Stimulated activated CD4-positive, alpha-beta T cell treated with anti-CD3 and anti-CD28 coated beads, Interleukin-4, amount 100 ng/mL, for 24 hours (primary cell): Measurements from ENCODE around the gene STK32C.
"Not testable (repeated sequence)": the region's sequence is repeated elsewhere in the genome, so short reads cannot be mapped to it uniquely, and the experiment has no call there.

Experiments used
- DNase-seq: peaks from one replicate; pipeline ENCODE4 v3.0.0-alpha.2; 2020

The STK32C gene

DNA sequence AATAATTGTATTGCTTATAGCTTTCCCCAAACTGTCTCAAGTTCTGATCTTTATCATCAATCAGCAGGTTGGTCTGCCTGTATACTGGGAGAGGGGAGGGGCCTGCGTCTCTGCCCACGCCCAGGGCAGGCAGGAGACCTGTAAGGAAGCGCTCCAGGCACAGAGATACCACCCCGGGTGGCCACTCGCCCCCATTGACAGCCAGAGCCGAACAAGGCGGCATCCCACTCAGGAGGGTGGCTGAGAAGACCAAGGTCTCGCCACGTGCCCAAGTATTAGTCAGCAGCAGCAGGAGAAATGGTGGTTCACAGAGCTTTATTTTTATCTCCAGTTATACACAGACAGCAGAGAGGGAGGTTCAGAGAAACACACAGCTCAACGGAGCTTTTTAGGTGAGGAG lies 7.2 kb downstream of the STK32C start:
- DNase-seq, result no peak

DNA sequence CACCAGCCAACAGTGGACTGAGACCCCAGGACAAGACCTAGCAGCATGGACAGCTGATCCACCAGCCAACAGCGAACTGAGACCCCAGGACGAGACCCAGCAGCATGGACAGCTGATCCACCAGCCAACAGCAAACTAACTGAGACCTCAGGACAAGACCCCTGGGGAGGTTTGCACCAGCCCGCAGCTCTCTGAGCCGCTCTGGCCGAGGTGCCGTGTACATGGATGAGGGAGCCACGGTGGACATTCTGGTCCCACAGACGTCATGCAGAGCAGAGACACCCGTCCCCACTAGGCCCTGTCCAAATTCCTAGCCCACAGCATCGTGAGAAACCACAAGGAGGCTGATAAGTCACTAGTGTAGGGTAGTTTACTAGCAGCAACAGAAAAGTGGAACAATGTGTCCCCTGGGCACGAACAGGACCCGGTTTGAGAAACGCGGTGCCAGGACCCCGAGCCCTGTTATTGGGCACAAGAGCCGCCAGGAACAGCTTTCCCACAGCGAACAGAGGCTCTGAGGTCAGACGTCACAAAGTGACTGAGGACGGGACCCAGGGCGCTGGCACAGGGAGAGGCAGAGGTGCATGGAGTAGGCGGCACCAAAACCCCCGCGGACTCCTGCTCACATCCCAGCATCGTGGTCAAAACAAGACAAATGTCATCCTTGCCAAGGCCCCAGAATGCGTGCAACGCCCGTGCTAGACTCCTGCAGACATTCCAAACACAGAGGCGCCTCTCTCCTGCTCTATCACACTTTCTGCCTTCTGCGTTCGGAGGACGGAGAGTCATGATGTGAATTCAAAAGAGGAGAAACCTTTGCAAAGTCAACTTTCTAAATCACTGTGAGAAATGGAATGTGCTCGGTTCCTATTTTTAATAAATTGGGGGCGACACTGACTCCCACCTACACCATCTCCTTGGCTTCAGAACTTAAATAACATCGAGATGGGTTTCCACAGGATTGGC lies 8.1 kb downstream of the STK32C start:
- DNase-seq, result no peak

DNA sequence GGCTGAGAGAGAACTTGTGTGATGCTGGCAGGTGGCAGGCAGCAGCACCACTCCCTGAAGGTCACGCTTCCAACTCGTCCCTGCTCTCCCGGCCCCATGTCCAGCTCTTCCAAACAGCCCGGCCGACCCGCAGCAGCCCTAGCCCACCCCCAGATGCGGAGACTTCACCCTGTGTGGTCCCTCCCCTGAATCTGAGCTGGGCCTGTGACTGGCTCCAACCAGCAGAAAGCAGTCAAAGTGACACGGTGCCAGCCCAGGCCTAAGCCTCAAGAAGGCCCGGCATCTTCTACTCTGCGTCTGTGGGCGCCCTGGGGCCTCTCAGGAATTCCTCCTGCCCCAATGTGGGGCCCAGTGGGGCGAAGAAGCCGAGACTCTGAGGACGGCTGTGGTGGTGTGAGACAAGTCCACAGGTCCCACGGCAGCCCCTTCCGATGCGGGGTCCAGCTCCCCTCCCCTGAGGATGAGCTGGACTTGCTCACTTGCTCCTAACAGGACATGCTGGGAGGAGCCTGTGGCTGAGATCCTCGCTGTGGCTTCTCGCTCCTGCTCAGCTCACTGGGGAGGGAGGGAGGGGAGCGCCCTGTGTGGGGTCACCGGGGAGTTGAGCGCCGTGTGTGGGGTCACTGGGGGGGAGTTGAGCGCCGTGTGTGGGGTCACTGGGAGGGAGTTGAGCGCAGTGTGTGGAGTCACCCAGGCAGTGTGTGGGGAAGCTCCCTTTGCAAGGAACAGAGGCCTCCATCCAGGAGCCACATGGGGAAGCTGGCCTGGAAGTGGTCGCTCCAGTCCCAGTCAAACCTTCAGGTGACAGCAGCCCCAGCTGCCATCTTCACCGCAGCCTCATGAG lies 9.5 kb downstream of the STK32C start:
- no peak for DNase-seq

DNA sequence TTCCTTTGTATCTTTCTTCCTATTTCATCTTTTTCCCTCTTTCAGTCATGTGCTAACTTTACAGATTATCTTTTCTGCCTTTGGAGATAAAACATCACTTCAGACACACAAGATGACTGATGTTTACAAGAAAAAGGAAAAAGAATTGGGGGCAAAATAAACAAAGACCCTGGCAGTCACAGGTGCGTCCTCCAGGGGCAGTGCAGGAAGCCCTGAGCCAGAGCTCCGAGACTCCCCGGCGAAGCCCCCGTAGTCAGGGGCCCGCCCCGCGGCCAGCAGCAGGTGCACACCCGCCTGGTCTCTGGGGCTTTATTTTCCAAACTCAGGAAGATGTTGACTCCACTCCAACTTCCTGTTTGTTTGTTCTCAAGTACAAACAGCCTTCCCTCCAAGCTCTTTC lies 10.2 kb downstream of the STK32C start:
- DNase-seq, result no peak

DNA sequence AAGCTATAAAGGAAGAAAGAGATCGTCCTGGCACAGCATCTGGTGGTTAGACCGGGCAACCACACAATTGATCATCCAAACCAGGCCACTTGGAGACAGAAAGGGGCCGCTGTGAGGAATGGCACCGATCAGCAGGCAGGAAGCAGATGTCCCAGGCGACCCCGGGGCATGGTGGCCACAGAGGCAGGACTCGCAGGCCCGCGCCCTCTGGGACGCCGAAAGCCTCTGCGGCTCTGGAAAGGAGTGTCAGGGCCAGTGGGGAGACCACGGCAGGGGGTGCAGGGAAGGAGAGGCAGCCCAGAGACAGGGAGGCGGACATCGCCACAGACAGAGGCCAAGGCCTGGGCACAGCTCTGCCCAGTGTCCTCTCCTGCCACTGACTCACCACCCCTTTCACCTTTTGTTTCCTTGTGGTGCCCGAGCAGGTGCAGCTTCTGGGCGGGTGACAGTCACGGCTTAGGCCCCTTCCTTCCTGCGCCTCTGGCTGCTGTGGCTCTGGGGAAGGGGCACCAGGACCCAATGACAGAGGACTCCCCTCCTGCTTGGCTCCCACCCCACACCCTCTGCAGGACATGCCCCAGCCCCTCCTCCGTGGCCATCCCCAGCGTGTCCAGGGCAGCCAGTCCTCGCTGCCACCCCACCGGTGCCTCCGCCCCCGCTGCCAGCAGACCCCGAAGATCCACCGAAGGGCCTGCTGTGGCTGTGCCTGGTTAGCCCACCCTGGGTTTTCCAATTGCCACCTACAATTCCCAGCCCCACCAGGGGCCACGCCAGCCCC lies 10.9 kb downstream of the STK32C start:
- no peak for DNase-seq

DNA sequence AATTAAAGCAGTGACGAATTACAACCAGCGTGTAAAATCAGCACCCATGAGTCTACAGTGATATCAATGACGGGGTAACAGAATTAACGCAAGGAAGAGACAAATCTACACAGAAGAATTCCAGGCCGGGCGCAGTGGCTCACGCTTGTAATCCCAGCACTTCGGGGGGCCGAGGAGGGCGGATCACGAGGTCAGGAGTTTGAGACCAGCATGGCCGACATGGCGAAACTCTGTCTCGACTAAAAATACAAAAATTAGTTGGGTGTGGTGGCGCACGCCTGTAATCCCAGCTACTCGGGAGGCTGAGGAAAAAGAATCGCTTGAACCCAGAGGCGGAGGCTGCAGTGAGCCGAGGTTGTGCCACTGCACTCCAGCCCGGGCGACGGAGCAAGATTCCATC lies 12.3 kb downstream of the STK32C start:
- DNase-seq, result not testable (repeated sequence)

DNA sequence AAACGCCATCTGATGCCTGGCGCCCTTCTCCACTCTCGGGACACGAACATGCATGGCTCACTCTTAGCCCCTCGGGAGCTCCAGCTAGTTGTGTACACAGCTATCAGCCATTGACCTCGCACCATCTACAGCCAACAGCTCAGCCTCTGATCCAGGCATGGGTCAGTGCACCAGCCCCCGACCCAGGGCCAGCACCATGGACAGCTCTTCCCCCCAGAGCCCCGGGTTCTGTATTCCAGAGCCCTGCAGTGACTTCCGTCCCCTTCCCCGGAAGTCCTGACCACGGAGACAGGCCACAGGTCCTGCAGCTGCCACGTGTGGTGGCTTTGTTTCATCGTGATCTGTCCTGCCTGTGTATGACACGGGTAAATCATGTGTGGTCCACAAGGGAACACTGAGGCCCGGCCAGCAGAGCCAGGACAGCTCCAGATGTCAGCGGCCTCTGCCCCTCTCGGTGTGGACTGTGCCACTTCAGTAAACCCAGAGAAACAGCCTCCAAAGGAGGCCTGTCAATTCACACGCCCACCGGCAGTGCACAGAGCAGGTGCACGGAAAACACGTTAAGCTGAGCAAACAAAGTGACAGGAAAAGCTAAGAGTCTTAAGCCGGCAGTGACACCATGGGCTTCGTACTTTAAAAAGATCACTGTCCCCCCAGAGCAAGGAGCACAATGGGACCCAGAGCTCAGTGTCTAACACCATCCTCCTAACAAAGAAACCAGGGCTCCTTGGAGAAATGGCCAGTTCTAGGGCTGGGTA lies 13.0 kb downstream of the STK32C start:
- DNase-seq, result no peak

DNA sequence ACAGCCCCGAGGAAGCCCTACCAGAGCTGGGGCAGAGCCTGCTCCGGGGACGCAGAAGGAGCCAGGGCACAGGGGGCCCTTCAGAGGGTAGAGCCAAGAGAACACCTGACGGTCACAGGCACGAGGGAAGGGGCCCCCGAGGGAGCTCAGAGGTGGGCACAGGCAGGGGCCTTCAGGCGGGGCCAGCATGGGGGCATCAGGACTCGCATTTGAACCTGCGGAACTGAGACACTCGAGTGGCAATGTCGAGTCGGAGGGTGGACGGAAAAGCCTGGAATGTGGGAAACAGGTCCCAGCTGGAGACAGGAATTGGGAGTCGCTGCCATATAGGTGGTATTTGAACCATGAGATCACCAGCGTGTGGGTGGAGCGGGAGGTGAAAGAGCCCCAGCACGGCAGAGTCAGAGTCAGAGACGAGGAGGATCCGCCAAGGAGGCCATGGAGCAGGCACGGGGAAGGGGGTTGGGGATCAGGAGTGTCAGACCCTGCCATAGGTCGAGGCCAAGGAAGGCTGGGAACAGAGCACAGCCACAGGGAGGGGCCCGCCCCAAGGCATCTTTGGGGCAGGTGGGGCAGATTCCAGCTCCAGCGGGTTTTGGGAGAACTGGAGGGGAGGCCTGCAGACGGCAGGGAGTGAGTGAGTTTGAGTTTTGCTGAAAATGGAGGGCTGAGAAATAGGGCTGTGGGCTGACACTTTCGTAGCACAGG lies 13.8 kb downstream of the STK32C start:
- DNase-seq, result no peak

DNA sequence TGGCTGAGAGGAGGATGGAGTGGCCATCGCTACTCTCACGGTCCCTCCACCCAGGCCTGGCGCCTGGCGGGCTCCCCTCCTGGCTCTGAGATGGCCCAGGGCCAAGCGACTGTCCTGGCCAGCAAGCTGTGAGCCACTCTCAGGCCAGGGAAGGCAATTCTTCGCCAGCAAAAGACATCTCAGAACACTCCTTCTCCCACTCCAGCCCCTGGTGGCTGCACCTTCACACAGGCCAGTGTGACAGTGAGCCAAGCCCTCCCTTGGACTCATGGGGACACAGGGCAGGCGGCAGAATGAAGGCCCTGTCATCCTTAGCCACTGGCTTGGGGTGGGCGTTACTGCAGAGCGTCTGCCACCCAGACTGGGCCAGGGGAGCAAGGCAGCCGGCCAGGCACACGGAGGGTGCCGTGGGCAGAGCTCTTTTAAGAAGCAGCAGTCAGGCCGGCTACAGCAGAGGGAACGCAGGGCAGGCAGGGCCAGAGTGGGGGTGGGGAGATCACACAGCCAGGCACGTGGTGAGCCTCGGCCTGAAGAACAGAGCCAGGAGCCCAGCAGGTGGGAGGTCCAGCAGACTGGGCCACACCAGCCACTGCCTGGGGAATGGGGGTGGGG lies 14.4 kb downstream of the STK32C start:
- DNase-seq, result no peak

DNA sequence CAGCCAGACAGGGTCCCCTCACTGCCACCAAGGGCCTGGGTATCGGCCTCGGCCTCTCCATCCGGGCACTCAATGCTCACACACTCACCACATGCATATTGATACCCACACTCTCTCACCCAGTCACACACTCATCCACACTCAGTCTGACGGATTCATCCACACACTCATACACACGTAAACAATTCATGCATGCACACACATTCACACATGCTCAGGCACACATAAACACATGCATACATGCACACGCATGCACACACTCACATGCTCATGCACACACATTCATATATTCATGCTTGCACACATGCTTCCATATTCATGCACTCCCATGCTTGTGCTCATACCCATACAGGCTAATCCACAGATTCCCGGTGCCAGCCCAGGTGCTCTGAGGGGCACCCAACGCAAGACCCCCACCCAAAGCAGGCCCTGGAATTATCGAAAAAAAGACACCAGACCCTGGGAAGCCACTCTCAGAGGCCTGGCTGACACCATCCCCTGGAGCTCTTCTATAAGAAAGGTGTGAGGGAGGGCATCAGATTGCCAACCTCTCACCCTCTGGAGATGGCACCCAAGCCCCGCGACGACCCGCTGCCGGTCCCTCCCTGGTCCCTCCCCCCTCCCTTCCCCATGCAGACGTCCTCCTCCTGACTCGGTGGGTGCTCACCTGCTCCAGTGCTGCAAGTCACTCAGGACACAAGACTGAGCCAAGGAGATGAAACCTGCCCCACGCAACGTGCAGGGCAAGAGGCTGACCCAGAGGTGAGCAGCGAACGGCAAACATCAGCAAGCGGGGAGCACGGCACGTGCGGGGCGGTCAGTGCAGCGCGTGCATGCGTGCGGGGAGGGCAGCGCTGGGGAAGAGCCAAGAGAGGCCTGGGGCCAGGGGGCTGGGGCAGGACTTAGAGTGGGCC lies 15.2 kb downstream of the STK32C start:
- no peak for DNase-seq

DNA sequence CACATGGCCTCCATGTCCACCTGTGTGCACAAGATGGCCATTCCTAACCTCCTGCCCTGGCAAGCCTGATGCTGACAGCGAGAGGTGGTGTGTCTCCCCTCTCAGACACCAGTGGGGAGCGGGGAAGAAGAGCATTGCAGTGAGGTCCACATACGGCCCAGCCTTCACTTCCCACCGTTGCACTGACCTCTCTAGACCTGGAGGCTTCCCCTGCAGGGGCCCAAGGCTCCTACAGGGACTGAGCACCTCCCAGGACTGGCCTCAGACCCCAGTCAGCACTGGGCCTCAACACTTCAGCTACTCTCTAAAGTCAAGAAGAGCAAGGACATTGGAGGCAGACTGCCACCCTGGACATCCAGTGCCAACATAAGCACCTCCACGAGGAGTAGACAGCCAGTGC lies 15.9 kb downstream of the STK32C start:
- no peak for DNase-seq

DNA sequence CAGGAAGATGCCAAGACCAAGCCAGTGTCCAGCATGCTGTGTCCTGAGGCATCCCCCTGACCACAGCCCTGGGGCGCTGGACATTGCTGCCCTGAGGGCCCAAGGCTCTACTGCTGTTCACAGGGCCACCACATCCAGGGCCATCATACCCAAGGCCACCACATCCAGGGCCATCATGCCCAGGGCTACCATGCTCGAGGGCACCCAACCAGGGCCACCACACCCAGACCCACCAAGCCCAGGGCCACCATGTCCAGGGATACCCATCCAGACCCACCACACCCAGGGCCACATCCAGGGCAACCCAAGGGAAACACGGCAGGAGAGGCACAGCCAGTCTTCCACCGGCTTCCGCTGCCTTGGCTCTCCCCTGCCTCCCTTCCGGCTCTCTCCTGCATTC lies 17.1 kb downstream of the STK32C start:
- DNase-seq, result no peak

DNA sequence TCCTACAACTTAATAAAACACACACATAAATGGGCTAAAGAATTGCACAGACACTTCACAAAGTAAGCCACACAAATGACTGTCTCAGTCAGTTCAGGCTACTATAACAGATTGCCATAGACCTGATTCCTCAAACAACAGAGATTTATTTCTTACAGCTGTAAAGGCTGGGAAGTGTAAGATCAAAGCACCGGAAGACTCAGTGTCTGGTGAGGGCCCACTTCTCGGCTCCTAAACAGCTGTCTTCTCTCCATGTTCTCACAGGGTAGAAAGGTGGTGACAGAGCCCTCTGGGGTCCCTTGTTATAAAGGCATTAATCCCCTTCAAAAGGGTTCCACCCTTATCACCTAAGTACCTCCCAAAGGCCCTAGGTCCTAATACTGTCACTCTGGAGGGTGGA lies 18.3 kb downstream of the STK32C start:
- no peak for DNase-seq

DNA sequence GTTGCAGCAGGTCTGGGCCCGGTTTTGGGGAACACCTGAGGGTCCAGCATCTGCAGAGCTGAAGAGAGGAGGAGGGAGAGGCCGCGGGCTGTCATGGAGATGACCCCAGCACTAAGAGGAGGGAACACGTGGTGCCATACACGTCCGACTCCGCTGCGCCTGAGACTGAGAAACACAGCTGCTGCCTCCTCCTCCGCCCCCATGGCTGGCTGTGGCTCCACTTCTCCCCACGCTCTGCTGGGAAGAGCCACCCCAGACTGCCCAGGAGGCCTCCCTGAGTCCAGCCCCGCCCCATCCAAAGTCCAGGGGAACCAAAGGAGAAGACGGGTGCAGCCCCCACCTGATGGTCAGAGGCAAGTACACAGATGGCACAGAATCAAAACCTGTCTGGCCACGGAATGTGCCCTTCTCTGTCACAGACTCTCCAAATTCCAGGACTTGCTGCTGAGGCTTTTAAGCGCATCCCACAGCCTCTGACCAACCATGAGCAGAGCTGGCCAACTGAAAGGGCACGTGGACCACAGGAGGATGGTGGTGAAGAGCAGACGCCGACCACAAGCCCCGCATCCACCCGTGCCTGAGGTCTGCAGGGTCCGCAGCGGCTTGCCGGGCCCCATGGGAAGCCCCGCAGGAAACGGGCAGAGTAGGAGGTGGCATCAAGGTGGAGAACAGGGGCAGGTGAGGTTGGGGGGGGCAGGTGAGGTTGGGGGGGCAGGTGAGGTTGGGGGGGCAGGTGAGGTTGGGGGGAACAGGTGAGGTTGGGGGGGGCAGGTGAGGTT lies 24.0 kb downstream of the STK32C start:
- no peak for DNase-seq

DNA sequence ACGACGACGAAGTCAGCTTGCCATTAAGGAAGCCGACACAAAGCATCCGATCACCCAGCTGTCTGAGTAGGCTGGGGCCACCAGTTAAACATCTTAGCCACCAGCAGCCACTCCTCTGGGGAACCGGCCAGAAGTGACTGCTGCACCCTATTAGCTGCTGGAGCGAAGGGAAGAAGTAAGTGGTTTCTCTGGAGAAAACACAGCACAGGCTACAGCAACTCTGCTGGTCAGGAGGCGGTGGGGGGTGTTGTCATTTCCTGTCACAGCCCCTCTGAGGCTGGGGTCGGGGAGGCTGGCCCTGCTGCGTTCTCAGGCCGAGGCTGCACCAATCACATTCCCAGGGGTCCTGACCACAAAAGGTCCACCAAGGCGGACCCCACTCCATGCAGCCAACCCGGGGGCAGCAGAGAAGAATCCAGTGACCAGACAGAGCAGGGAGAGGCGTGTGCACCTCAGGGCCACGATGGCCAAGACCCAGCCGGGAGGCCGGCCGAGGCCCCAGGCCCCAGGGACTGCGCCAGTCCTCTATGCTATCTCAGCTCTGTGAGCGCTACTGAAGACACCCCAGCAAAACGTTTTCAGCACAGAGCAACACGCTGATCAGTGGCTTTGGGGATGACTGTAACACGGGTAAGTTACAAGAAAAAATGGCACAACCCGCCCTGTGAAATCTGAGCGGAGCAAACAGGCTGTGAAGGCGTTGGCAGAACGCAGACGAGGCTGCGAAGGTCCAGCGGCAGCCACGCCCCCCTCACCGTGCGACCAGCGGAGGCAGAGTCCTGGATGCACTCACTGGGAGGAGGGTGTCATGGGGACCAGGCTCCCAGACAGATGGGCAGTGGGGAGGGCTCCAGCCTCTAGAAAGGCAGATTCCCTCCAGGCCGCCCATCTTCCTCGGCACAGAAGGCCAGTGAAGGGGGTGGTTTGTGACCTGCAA lies 24.8 kb downstream of the STK32C start:
- no peak for DNase-seq

DNA sequence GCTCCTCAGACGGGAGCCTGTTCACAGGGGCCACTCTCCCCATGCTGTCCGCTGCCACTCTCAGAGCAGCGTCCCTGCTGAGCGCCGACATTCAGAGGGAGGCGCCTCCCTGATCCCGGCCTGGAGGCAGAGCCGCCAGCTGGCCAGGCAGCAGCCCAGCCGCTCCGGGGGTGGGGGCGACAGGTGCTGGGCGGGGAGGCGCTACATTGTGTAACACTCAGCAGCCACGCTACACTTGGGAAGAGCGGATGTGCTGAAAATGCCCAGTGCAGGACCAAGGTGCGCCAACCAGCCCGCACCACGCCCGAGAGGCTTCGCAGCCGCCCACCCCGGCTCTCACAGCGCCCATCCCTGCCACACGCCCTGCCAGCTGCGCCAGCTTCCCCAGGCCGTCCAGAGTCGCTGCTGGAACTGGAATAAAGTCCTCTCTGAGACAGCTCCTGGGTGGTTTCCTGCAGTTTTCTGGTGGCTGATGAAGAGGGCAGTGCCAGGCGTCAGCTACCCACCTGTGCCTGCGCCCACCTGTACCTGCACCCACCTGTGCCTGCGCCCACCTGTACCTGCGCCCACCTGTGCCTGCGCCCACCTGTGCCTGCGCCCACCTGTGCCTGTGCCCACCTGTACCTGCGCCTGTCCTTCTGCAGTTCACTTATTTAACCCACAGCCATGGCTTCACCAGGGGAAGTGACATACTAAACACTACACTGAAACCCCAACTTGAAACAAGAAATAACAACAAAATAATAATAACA lies 25.7 kb downstream of the STK32C start:
- no peak for DNase-seq

DNA sequence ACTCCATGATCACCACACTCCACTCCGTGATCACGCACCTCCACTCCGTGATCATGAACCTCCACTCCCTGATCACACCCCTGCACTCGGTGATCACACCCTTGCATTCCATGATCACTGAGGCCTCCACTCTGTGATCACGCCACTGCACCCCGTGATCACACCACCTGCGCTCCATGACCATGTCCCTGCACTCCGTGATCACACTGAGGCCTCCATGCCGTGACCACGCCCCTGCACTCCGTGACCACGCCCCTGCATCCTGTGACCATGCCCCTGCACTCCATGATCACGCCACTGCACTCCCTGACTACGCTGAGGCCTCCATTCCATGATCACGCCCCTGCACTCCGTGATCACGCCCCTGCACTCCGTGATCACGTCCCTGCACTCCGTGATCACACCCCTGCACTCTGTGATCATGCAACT lies 27.1 kb downstream of the STK32C start:
- no peak for DNase-seq
